ENCODE measurements around the gene PRR20G. TPM values are rescaled to one million over a fixed set of nuclear protein-coding genes. Genes with fewer than 3 reads are reported as not detected.

The PRR20G gene
- total RNA-seq, 4 donors from 2014 or later: not detected

DNA sequence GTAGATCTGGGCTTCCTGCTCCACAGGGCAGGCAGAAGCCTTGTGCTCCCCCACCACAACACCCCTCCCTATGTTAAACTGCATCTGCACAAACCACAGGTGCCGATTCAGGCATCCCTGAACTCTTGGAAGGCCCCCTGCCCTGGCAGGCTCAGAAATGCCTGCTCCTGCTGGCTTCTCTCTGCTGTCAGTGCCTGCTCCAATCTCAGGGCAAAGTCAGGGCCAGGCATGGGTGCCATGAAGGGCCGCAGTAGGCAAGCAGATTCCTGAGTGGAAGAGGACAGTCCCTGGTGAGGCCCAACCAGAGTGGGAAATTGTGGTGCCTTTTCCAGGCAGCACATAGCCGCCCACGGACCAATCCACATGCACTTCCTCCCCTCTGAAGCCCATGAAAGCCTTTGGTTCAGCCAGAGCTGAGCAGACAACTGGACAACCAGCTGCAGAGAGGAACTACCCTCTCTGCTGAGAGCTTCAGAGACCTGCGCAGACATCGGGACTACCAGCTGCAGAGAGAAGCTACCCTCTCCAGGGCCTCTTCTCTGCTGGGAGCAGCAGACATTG, 13.6 kb downstream of the PRR20G start:
- WGBS, 2 donors: 73 to 75% methylated on average over 6 of the region's 6 CpGs
- DNase-seq (ENCODE audit: low spot score in 2 of 2): no peak

DNA sequence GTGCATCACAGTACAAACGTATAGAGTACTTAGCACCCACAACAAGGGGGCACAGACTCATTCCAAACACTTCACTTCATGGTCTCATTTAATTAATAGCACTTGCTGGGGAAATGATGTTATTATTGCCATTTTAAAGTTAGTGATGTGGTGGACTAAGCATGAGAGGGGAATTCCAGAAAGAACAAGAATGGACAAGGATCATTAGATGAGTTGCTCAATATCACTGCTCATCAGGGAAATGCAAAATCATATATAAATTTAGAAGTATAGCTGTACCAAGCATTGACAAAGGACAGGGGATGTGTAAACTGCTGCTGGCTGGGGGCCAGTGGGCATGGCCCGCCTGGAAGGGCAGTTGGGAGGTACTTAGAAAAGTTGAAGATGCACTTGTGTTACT, 14.6 kb downstream of the PRR20G start:
- Histone ChIP-seq H3K9me3 (peaks cover 0 to 29% (median 0%) of the 10 kb centered on the region in 4 donors), H3K27ac (no peak overlapping the region), H3K27me3 (no peaks in the 10 kb centered on the region), H3K4me3 (no peak overlapping the region), H3K36me3 (no peaks in the 10 kb centered on the region), H3K4me1 (no peaks in the 10 kb centered on the region)
- WGBS, 2 donors: 75 to 78% methylated on average over 2 of the region's 2 CpGs
- no peak for DNase-seq (ENCODE audit: low spot score in 2 of 2)
- TF ChIP-seq EP300 (IDR thresholded peaks at IDR 0.05) (no peak), POLR2A (IDR thresholded peaks at IDR 0.05) (no peak)
- TF ChIP-seq, protein P1, sequence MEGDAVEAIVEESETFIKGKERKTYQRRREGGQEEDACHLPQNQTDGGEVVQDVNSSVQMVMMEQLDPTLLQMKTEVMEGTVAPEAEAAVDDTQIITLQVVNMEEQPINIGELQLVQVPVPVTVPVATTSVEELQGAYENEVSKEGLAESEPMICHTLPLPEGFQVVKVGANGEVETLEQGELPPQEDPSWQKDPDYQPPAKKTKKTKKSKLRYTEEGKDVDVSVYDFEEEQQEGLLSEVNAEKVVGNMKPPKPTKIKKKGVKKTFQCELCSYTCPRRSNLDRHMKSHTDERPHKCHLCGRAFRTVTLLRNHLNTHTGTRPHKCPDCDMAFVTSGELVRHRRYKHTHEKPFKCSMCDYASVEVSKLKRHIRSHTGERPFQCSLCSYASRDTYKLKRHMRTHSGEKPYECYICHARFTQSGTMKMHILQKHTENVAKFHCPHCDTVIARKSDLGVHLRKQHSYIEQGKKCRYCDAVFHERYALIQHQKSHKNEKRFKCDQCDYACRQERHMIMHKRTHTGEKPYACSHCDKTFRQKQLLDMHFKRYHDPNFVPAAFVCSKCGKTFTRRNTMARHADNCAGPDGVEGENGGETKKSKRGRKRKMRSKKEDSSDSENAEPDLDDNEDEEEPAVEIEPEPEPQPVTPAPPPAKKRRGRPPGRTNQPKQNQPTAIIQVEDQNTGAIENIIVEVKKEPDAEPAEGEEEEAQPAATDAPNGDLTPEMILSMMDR (IDR thresholded peaks at IDR 0.05): no peak

More for the DNA sequence above, 13.6 kb downstream of the PRR20G start:
- TF ChIP-seq EP300 (IDR thresholded peaks at IDR 0.05): no peak
- TF ChIP-seq, protein P1 (IDR thresholded peaks at IDR 0.05): no peak
- no peak for TF ChIP-seq POLR2A (IDR thresholded peaks at IDR 0.05)
- Histone ChIP-seq H3K27ac (no peak overlapping the region), H3K27me3 (no peaks in the 10 kb centered on the region), H3K36me3 (no peaks in the 10 kb centered on the region), H3K4me3 (no peak overlapping the region), H3K9me3 (peaks cover 0 to 18% (median 0%) of the 10 kb centered on the region in 4 donors), H3K4me1 (no peaks in the 10 kb centered on the region)

DNA sequence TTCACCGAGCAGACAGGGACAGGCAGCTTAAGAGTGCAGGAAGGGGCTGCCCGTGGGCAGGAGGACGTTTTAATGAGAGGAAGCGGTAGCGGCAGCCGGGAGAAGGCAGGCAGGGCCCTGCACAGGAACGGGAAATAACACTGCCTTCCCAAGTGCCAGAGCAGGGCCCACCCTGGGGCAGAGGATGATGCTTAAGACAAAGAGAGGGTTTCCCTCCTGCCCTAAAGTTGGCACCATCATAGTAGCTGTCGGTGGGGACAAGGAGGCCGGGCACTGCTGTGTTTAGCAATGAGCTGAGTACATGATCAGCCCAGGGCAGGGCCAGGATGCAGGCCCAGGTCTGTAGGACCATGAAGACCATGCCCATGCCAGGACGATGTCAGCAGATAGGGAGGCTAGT, 21.7 kb downstream of the PRR20G start:
- TF ChIP-seq POLR2A (IDR thresholded peaks at IDR 0.05): no peak
- WGBS, 2 donors: 58 to 60% methylated on average over 10 of the region's 10 CpGs

DNA sequence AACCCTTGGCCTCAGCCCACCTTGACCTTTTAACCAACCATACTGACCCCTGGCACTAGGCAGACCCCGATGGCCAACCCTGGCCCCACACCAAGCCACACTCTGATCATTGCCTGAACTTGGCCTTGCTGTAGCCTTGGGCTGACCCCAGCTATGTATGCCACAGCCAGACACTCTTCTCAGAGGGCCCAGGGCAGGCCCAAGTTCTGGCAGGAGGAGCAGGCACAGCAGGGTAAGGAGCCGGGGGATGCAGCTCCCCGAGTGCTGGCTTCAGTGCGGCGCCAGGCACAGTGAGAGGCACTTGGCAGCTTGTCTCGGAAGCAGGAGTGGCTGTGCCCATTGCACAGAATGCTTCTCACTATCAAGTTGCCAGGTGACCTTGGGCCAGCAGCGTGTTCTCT, 22.3 kb downstream of the PRR20G start:
- Histone ChIP-seq H3K27ac (no peak overlapping the region), H3K4me3 (no peak overlapping the region), H3K9me3 (peaks cover 0 to 25% (median 0%) of the 10 kb centered on the region in 4 donors), H3K4me1 (no peaks in the 10 kb centered on the region), H3K27me3 (no peaks in the 10 kb centered on the region), H3K36me3 (no peaks in the 10 kb centered on the region)
- WGBS, 2 donors: 87 to 89% methylated on average over 7 of the region's 7 CpGs
- TF ChIP-seq, protein P1 (IDR thresholded peaks at IDR 0.05): no peak
- no peak for TF ChIP-seq EP300 (IDR thresholded peaks at IDR 0.05)
- no peak for TF ChIP-seq POLR2A (IDR thresholded peaks at IDR 0.05)
- DNase-seq (ENCODE audit: low spot score in 2 of 2): no peak

More for the DNA sequence above, 21.7 kb downstream of the PRR20G start:
- no peak overlapping the region for H3K27ac ChIP-seq
- H3K27me3 ChIP-seq: no peaks in the 10 kb centered on the region
- no peaks in the 10 kb centered on the region for H3K4me1 ChIP-seq
- peaks cover 0 to 27% (median 0%) of the 10 kb centered on the region in 4 donors for H3K9me3 ChIP-seq
- H3K4me3 ChIP-seq: no peak overlapping the region
- DNase-seq (ENCODE audit: low spot score in 2 of 2): no peak
- no peaks in the 10 kb centered on the region for H3K36me3 ChIP-seq

DNA sequence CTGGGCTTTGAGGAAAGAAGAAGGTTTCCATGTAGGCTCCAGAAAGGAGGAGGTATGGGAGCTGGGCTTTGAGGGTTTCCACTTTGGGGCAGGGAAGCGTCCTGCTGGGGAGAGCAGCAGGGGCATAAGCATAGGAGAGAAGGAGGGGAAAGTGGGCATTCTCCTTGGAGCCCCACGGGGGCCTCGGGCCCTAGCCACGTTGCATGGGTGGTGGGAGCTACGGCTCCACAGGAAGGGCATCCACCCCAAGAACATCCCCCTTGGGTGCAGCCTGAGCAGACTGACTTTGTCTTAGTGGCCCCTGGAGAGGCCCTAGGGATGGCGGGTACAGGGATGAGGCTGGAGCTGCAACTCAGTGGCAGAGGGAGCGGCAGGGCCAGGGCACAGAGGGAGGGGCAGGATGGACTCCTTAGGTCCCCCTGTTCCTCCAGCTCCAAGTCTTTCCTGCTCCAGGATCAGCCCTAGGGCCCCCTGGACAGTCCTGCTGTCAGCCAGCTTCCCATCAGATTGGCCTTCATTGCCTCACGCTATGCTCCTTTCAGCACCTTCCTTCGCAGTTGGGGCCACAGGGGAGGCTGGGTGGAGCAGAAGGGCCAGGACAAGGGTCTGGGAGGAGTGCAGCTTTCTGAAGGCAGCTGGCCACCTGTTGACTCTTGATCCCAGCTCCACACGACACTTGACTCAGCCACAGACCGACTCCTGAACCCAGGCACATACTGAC, 22.9 kb downstream of the PRR20G start:
- Histone ChIP-seq H3K4me1 (no peaks in the 10 kb centered on the region), H3K27ac (no peak overlapping the region), H3K36me3 (no peaks in the 10 kb centered on the region), H3K27me3 (no peaks in the 10 kb centered on the region), H3K4me3 (no peak overlapping the region), H3K9me3 (peaks cover 0 to 20% (median 0%) of the 10 kb centered on the region in 4 donors)
- no peak for TF ChIP-seq POLR2A (IDR thresholded peaks at IDR 0.05)
- TF ChIP-seq EP300 (IDR thresholded peaks at IDR 0.05): no peak
- TF ChIP-seq, protein P1 (IDR thresholded peaks at IDR 0.05): no peak
- WGBS, 2 donors: 82 to 87% methylated on average over 9 to 11 of the region's 11 CpGs
- DNase-seq (ENCODE audit: low spot score in 2 of 2): no peak
